HEK293T (cell line): ENCODE data around the gene CEACAM19.

Experiments
- CTCF ChIA-PET: fragments of 350-600 bp; formaldehyde crosslinking; extraction: SDS; loops from one replicate; lab custom pipeline; 2021; ENCODE audit warnings: antibody characterized with exemption, inconsistent platforms; lab: Yijun Ruan, JAX
- POLR2A ChIA-PET: fragments of 350-600 bp; formaldehyde crosslinking; extraction: SDS; loops from one replicate; lab custom pipeline; 2020; ENCODE audit warnings: antibody characterized with exemption, inconsistent platforms; lab: Yijun Ruan, JAX
- DNase-seq: peaks from one replicate; pipeline ENCODE4 v3.0.0; 2012; ENCODE audit warnings: mixed read lengths; ENCODE audit errors: extremely low spot score
- ARNT ChIP-seq: fragments of 450-650 bp; IDR thresholded peaks from 2 replicates; pipeline ENCODE4 v1.6.1; 2017; ENCODE audit warnings: mild to moderate bottlenecking
- BHLHE40 ChIP-seq: fragments of 450-650 bp; IDR thresholded peaks from 2 replicates; pipeline ENCODE4 v1.6.1; 2016; ENCODE audit warnings: mild to moderate bottlenecking, moderate library complexity, borderline replicate concordance
- CTBP1 ChIP-seq: fragments of 450-650 bp; IDR thresholded peaks from 2 replicates; pipeline ENCODE4 v1.6.1; 2016; ENCODE audit warnings: borderline replicate concordance
- ELF4 ChIP-seq: fragments of 450-650 bp; IDR thresholded peaks from 2 replicates; pipeline ENCODE4 v1.6.1; 2017; ENCODE audit warnings: antibody characterized with exemption
- FOXA1 ChIP-seq: fragments of 450-650 bp; IDR thresholded peaks from 2 replicates; pipeline ENCODE4 v1.6.1; 2016; ENCODE audit warnings: mild to moderate bottlenecking
- FOXK2 ChIP-seq: fragments of 450-650 bp; IDR thresholded peaks from 2 replicates; pipeline ENCODE4 v1.6.1; 2016; ENCODE audit warnings: mild to moderate bottlenecking
- FOXM1 ChIP-seq: fragments of 450-650 bp; IDR thresholded peaks from 2 replicates; pipeline ENCODE4 v1.6.1; 2017; ENCODE audit warnings: mild to moderate bottlenecking, borderline replicate concordance
- HDGF ChIP-seq: fragments of 450-650 bp; IDR thresholded peaks from 2 replicates; pipeline ENCODE4 v1.6.1; 2017; ENCODE audit warnings: antibody characterized with exemption, borderline replicate concordance
- L3MBTL2 ChIP-seq: fragments of 450-650 bp; conservative IDR thresholded peaks from 2 replicates; pipeline ENCODE4 v1.6.1; 2016; ENCODE audit warnings: mild to moderate bottlenecking
- LEF1 ChIP-seq: fragments of 450-650 bp; IDR thresholded peaks from 2 replicates; pipeline ENCODE4 v1.6.1; 2017; ENCODE audit warnings: mild to moderate bottlenecking, borderline replicate concordance
- NFRKB ChIP-seq: fragments of 450-650 bp; IDR thresholded peaks from 2 replicates; pipeline ENCODE4 v1.6.1; 2016; ENCODE audit warnings: mild to moderate bottlenecking, moderate library complexity
- SP1 ChIP-seq: fragments of 450-650 bp; IDR thresholded peaks from 2 replicates; pipeline ENCODE4 v1.6.1; 2017
- SUZ12 ChIP-seq: fragments of 450-650 bp; IDR thresholded peaks from 2 replicates; pipeline ENCODE4 v1.6.1; 2016; ENCODE audit warnings: mild to moderate bottlenecking
- TARDBP ChIP-seq: fragments of 450-650 bp; IDR thresholded peaks from 2 replicates; pipeline ENCODE4 v1.6.1; 2016
- ZNF384 ChIP-seq: fragments of 450-650 bp; IDR thresholded peaks from 2 replicates; pipeline ENCODE4 v1.6.1; 2016
- TF ChIP-seq, protein P1 (sequence below): fragments of 450-650 bp; IDR thresholded peaks from 2 replicates; pipeline ENCODE4 v1.6.1; 2016

The CEACAM19 gene

DNA sequence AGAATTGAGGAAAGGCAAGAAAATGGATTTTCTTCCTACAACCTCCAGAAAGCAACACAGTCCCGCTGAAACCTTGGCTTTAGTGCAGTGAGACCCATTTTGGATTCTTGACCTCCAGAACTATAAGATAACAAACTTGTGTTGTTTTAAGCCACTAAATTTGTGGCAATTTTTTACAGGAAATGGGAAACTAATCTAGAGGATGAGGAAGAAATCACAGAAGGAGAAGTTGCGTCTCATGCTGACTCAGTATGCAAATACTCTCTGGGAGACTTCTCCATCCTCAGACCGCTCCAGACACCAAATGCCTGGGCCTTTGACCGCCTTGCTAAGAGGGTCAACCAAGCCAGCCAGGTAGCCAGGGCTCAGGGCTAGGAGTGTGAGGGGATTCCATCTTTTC lies 14.6 kb downstream of the CEACAM19 start:
- DNase-seq = no peak
- TF ChIP-seq ELF4 (no peak), BHLHE40 (no peak), SP1 (no peak), FOXK2 (no peak), L3MBTL2 (no peak), LEF1 (no peak), FOXA1 (no peak), ZNF384 (no peak), NFRKB (no peak), CTBP1 (no peak), SUZ12 (no peak), HDGF (no peak), ARNT (no peak)
- TF ChIP-seq, protein P1, sequence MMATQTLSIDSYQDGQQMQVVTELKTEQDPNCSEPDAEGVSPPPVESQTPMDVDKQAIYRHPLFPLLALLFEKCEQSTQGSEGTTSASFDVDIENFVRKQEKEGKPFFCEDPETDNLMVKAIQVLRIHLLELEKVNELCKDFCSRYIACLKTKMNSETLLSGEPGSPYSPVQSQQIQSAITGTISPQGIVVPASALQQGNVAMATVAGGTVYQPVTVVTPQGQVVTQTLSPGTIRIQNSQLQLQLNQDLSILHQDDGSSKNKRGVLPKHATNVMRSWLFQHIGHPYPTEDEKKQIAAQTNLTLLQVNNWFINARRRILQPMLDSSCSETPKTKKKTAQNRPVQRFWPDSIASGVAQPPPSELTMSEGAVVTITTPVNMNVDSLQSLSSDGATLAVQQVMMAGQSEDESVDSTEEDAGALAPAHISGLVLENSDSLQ = no peak
- POLR2A ChIA-PET = no interaction called here
- CTCF ChIA-PET = interaction anchor here (0.9 kb wide), 1 partner anchor 9 kb away, joined by 5 read pairs; no protein-coding TSS in a partner anchor

DNA sequence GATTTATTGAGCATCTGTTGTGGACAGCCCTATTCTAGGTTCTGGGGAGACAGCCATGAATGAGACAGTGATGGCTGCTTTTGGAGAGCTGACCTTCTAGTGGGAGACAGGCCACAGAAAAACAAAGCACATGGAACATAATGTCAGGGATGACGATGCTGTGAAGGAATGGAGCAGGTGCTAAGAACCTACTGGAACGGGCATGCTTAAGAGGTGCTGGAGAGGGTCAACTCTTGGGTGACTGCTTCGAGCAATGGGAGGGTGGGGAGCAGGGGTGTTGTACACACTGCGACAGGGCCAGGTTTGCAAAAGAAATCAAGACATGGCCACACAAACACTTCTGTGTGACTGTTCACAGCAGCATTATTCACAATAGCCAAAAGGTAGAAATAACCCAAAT lies 15.6 kb downstream of the CEACAM19 start:
- DNase-seq = no peak
- TF ChIP-seq BHLHE40 = no peak
- TF ChIP-seq CTBP1 = no peak
- TF ChIP-seq ELF4 = no peak
- CTCF ChIA-PET = interaction anchor here (2.1 kb wide), 1 partner anchor 84 kb away, joined by 9 read pairs; no protein-coding TSS in a partner anchor
- POLR2A ChIA-PET = no interaction called here

DNA sequence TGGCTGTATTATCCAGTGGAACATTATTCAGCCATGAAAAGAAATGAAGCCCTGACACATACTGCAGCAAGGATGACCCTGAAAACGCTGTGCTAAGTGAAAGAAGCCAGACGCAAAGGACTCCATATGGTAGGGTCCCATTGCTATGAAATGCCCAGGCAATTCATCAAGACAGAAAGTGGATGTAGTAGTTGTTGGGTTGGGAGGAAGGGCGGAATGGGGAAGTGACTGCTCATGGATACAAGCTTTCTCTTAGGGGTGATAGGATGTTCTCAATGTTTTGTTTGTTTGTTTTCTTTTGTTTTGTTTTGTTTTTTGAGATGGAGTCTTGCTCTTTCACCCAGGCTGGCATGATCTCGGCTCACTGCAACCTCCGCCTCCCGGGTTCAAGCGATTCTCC lies 16.6 kb downstream of the CEACAM19 start:
- no peak for TF ChIP-seq SP1
- no peak for TF ChIP-seq ELF4
- TF ChIP-seq FOXA1 = no peak
- TF ChIP-seq NFRKB = no peak
- no peak for TF ChIP-seq FOXM1
- no peak for TF ChIP-seq HDGF
- TF ChIP-seq FOXK2 = no peak
- no peak for TF ChIP-seq TARDBP
- no peak for TF ChIP-seq CTBP1
- TF ChIP-seq, protein P1 = no peak
- no peak for TF ChIP-seq LEF1
- TF ChIP-seq SUZ12 = no peak
- TF ChIP-seq BHLHE40 = no peak
- no peak for TF ChIP-seq ARNT
- TF ChIP-seq ZNF384 = no peak
- ChIA-PET CTCF (interaction anchor here (0.7 to 2.1 kb wide), 2 partner anchors 24 to 83 kb away, joined by 4 to 9 read pairs; no protein-coding TSS in a partner anchor), POLR2A (no interaction called here)
- no peak for DNase-seq

DNA sequence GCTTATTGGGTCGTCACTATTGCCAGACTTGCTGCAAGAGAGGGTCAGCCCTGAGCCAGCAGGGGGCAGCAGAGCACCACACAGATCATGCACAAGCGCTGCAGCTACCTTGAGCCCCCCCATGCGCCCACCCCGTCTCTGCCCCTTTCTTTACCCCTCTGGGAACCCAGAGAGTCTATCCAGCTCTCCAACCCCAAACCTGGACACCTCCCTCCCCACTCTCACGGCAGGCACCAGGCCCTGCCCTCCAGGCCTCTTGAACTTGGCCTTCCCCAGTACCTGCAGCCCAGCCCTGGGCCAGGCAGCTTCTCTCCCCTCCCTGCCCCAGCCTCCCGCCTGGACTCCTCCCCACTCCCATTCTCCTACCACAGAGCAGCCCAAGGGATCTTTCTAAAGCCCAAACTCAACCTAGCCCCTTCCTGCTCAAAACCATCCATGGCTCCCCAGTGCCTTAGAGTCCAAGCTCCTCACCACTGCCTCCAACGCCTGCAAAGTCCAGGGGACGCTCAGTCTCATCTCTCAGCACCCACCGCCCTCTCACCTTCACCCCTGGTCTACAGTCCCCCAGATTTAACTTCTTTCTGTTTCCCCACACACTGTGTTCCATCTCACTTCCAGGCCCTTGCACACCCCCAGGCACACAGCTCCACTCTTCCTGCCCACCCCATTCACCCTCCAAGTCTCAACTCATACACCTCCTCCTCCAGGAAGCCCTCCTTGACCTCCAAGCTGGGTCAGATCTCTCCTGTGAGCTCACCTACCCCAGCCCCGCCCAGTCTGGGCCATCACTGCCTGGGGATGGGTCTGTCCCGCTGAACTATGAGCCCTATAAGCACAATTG lies 18.2 kb downstream of the CEACAM19 start:
- DNase-seq = peak; percentile 75
- TF ChIP-seq NFRKB (no peak), FOXM1 (no peak), TARDBP (no peak), ELF4 (no peak), ZNF384 (no peak), LEF1 (no peak), FOXK2 (no peak), HDGF (no peak), L3MBTL2 (no peak), SP1 (no peak), SUZ12 (no peak)
- TF ChIP-seq, protein P1 = no peak
- ChIA-PET POLR2A (interaction anchor here (1.1 to 1.2 kb wide), 2 partner anchors 46 to 95 kb away, joined by 3 to 4 read pairs; partner anchors contain the start of gene PVR), CTCF (interaction anchor here (0.6 to 1.8 kb wide), 9 partner anchors 13 to 138 kb away, joined by 3 to 6 read pairs (median 3); no protein-coding TSS in a partner anchor)

DNA sequence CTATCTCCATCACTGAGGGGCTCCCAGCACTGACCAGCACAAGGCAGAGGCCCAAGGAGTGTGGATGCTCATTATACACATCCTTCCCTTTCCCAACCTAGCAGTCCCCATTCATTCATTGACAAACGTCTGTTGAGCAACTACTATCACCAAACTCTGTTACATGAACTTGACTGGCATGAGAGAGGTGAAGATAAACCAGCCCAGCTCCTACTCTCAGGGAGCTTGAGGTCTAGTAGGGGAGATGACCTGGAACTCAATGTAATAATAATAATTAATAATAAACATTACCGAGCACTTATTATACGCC lies 18.8 kb downstream of the CEACAM19 start:
- POLR2A ChIA-PET = no interaction called here
- DNase-seq = no peak
- CTCF ChIA-PET = interaction anchor here (0.8 to 1.8 kb wide), 4 partner anchors 12 to 106 kb away, joined by 3 to 5 read pairs (median 4); no protein-coding TSS in a partner anchor
- TF ChIP-seq FOXM1 (no peak), BHLHE40 (no peak), SUZ12 (no peak), ARNT (no peak), LEF1 (no peak), FOXK2 (no peak)

DNA sequence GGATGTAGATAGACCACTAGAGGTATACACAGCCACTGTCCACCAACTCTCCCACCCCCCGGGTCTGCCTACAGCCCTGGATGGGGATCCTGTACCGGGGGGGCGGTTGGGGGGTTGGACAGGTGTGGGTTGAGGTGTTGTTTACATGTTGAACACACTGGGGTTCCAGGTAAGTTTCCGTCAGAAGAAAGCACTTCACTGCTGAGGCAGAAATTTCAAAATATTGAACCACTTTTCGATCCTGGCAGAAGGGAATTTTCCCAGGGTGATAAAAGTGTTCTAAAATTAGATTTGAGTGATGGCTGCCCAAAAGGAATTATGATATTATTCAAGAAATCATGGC lies 21.1 kb downstream of the CEACAM19 start:
- CTCF ChIA-PET = no interaction called here
- POLR2A ChIA-PET = interaction anchor here (0.8 kb wide), 1 partner anchor 65 kb away, joined by 3 read pairs; no protein-coding TSS in a partner anchor
- TF ChIP-seq CTBP1 (no peak), FOXM1 (no peak), ARNT (no peak), TARDBP (no peak), NFRKB (no peak), ZNF384 (no peak), FOXK2 (no peak), L3MBTL2 (no peak), SUZ12 (no peak)
- TF ChIP-seq, protein P1 = no peak
- no peak for DNase-seq
